ENCODE results near the gene MEGF11.

MEGF11 gene

GRCh38 chr15:66066481-66066880, 187.1 kb downstream of the MEGF11 start:
- H3K27ac ChIP-seq (ENCODE audit: poor library complexity, severe bottlenecking) = no peak overlapping the region
- no peaks in the 10 kb centered on the region for H3K36me3 ChIP-seq (ENCODE audit: low read depth)
- ATAC-seq (ENCODE audit: low read depth) = no peak
- no peaks in the 10 kb centered on the region for H3K27me3 ChIP-seq (ENCODE audit: insufficient read depth, poor library complexity, severe bottlenecking)
- H3K4me3 ChIP-seq (ENCODE audit: severe bottlenecking) = no peak overlapping the region
- DNase-seq (ENCODE audit: low spot score) = peak; percentile 69
- H3K4me1 ChIP-seq (ENCODE audit: insufficient read depth, poor library complexity, severe bottlenecking) = no peaks in the 10 kb centered on the region
- no peaks in the 10 kb centered on the region for H3K9me3 ChIP-seq (ENCODE audit: severe bottlenecking)
- TF ChIP-seq, protein P1, sequence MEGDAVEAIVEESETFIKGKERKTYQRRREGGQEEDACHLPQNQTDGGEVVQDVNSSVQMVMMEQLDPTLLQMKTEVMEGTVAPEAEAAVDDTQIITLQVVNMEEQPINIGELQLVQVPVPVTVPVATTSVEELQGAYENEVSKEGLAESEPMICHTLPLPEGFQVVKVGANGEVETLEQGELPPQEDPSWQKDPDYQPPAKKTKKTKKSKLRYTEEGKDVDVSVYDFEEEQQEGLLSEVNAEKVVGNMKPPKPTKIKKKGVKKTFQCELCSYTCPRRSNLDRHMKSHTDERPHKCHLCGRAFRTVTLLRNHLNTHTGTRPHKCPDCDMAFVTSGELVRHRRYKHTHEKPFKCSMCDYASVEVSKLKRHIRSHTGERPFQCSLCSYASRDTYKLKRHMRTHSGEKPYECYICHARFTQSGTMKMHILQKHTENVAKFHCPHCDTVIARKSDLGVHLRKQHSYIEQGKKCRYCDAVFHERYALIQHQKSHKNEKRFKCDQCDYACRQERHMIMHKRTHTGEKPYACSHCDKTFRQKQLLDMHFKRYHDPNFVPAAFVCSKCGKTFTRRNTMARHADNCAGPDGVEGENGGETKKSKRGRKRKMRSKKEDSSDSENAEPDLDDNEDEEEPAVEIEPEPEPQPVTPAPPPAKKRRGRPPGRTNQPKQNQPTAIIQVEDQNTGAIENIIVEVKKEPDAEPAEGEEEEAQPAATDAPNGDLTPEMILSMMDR (IDR thresholded peaks at IDR 0.05; ENCODE audit: poor library complexity, severe bottlenecking) = no peak

DNA sequence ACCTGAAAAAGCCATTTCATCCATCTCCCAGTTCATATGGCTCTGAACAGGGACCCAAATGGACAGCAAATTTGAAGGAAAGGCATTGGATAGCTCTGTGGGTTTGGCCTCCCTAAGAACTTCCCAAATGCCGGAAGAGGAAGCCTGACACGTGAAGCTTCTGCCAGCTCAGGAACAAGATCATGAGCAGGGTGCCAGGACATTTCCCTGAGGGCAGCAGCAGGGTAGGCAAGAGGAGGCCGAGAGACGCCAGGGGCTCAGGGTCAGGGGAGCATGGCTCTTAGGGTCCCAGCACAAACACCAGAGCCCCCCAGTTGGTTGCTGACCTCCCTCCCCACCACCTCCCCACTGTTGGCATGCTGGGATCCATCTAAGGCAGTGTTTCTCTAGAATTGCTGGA, 187.5 kb downstream of the MEGF11 start:
- H3K36me3 ChIP-seq (ENCODE audit: low read depth) = no peaks in the 10 kb centered on the region
- ATAC-seq (ENCODE audit: low read depth) (no peak), DNase-seq (ENCODE audit: low spot score) (peak; percentile 41)
- no peak overlapping the region for H3K4me3 ChIP-seq (ENCODE audit: severe bottlenecking)
- H3K4me1 ChIP-seq (ENCODE audit: insufficient read depth, poor library complexity, severe bottlenecking) = no peaks in the 10 kb centered on the region
- no peaks in the 10 kb centered on the region for H3K27me3 ChIP-seq (ENCODE audit: insufficient read depth, poor library complexity, severe bottlenecking)
- H3K9me3 ChIP-seq (ENCODE audit: severe bottlenecking) = no peaks in the 10 kb centered on the region
- no peak overlapping the region for H3K27ac ChIP-seq (ENCODE audit: poor library complexity, severe bottlenecking)
- TF ChIP-seq, protein P1 (IDR thresholded peaks at IDR 0.05; ENCODE audit: poor library complexity, severe bottlenecking) = no peak

DNA sequence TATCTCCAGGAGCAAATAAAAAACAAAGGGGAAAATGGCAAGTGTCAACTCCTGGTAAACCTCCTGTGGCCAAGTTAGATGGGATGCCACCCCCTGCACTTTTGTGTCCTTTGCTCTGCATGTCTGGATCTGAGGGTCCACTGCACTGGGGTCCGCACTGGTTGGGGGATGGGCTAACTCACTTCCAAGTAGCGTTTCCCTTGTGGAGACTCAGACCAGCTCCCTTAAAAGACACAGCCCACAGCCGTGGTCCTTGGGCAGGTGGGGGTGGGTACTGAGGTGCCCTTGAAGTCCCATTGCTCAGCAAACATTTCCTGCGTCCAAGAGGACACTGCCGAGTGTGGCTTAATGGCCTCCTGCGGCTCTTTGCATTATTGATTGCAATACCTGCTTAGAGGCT, 188.2 kb downstream of the MEGF11 start:
- H3K27me3 ChIP-seq (ENCODE audit: insufficient read depth, poor library complexity, severe bottlenecking) = no peaks in the 10 kb centered on the region
- ATAC-seq (ENCODE audit: low read depth) (no peak), DNase-seq (ENCODE audit: low spot score) (peak; percentile 52)
- H3K36me3 ChIP-seq (ENCODE audit: low read depth) = no peaks in the 10 kb centered on the region
- H3K4me1 ChIP-seq (ENCODE audit: insufficient read depth, poor library complexity, severe bottlenecking) = no peaks in the 10 kb centered on the region
- H3K4me3 ChIP-seq (ENCODE audit: severe bottlenecking) = no peak overlapping the region
- H3K27ac ChIP-seq (ENCODE audit: poor library complexity, severe bottlenecking) = no peak overlapping the region
- TF ChIP-seq, protein P1 (IDR thresholded peaks at IDR 0.05; ENCODE audit: poor library complexity, severe bottlenecking) = no peak
- no peaks in the 10 kb centered on the region for H3K9me3 ChIP-seq (ENCODE audit: severe bottlenecking)

DNA sequence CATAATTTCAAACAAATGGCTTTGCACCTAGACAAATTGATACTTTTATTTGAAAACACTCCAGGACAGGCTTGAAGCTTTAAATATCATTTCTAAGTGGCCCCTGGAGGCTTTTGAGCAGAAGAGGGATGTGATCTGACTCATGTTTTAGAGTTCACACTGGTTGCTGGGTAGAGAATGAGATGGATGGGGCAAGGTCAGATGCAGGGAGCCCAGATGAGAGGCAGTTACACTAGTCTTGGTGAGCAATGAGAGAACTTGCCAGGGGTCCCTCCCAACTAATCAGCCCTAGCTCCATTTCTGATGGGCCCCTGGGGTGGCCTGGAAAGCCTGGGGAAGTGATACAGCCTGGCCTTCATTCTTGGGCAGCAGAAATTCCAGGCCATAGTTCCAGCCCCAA, 190.4 kb downstream of the MEGF11 start:
- H3K4me1 ChIP-seq (ENCODE audit: insufficient read depth, poor library complexity, severe bottlenecking) = no peaks in the 10 kb centered on the region
- peak; percentile 31 for DNase-seq (ENCODE audit: low spot score)
- H3K9me3 ChIP-seq (ENCODE audit: severe bottlenecking) = no peaks in the 10 kb centered on the region
- H3K27me3 ChIP-seq (ENCODE audit: insufficient read depth, poor library complexity, severe bottlenecking) = no peaks in the 10 kb centered on the region
- no peak overlapping the region for H3K4me3 ChIP-seq (ENCODE audit: severe bottlenecking)
- H3K36me3 ChIP-seq (ENCODE audit: low read depth) = no peaks in the 10 kb centered on the region
- TF ChIP-seq, protein P1 (IDR thresholded peaks at IDR 0.05; ENCODE audit: poor library complexity, severe bottlenecking) = no peak
- no peak for ATAC-seq (ENCODE audit: low read depth)
- no peak overlapping the region for H3K27ac ChIP-seq (ENCODE audit: poor library complexity, severe bottlenecking)

GRCh38 chr15:66057089-66057488, 196.5 kb downstream of the MEGF11 start:
- DNase-seq (ENCODE audit: low spot score) (no peak), ATAC-seq (ENCODE audit: low read depth) (no peak)
- H3K4me3 ChIP-seq (ENCODE audit: severe bottlenecking) = no peak overlapping the region
- no peaks in the 10 kb centered on the region for H3K27me3 ChIP-seq (ENCODE audit: insufficient read depth, poor library complexity, severe bottlenecking)
- H3K9me3 ChIP-seq (ENCODE audit: severe bottlenecking) = no peaks in the 10 kb centered on the region
- no peak overlapping the region for H3K27ac ChIP-seq (ENCODE audit: poor library complexity, severe bottlenecking)
- no peaks in the 10 kb centered on the region for H3K36me3 ChIP-seq (ENCODE audit: low read depth)
- TF ChIP-seq, protein P1 (IDR thresholded peaks at IDR 0.05; ENCODE audit: poor library complexity, severe bottlenecking) = no peak
- no peaks in the 10 kb centered on the region for H3K4me1 ChIP-seq (ENCODE audit: insufficient read depth, poor library complexity, severe bottlenecking)

All from RWPE2 (cell line).